HEK293T (cell line): ENCODE data around the gene MAPK12.

ENCODE experiments used
- BHLHE40 ChIP-seq: fragments of 450-650 bp; IDR thresholded peaks from 2 replicates; pipeline ENCODE4 v1.6.1; 2016; ENCODE audit warnings: mild to moderate bottlenecking, moderate library complexity, borderline replicate concordance
- ELF4 ChIP-seq: fragments of 450-650 bp; IDR thresholded peaks from 2 replicates; pipeline ENCODE4 v1.6.1; 2017; ENCODE audit warnings: antibody characterized with exemption
- HDGF ChIP-seq: fragments of 450-650 bp; IDR thresholded peaks from 2 replicates; pipeline ENCODE4 v1.6.1; 2017; ENCODE audit warnings: antibody characterized with exemption, borderline replicate concordance
- LEF1 ChIP-seq: fragments of 450-650 bp; IDR thresholded peaks from 2 replicates; pipeline ENCODE4 v1.6.1; 2017; ENCODE audit warnings: mild to moderate bottlenecking, borderline replicate concordance

DNA sequence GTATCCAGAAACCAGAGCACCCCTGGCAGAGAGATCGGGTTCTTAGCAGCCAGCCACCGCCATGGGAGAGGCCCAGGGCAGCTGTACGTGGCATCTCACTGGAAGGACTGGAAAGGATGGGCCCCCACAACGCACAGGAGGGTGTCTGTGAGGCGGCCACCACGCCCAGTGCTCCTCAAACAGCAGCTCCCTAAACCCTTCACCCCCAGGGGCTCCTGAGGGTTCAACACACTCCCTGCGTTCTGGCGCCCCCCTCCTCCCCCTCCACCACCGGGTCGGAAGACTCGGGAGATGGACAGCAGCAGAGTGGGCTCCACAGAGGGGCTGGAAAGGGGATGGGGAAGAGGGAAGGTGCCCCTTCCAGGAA is 1.1 kb downstream of the MAPK12 start:
- TF ChIP-seq BHLHE40 (no peak), ELF4 (no peak), LEF1 (no peak), HDGF (no peak)
